Measurements from ENCODE around the gene AP1B1. TPM values are rescaled to one million over a fixed set of nuclear protein-coding genes. Genes with fewer than 3 reads are reported as not detected.

AP1B1 gene
- total RNA-seq, 1 donor from 2014 or later = 42.0 TPM

DNA sequence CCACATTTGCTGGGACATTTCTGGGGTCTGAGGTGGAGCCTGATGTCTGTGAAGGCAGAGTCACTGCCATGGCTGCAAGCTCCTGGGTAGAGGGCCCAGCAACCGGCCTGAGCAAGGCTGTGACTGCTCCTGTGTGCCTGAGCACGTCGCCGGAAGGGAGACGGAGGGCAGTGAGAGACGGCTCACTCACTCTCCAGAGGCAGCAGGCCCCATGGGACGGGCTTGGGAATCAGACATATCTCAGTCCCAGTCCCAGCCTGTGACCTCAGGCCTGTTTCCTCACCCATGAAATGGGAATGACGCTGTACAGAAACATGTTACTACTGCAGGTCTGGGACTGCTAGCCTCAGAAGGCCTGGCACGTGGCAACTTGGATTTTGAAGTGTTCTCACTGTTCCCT is 36.5 kb downstream of the AP1B1 start:
- Mint-ChIP-seq H3K27ac (ENCODE audit: unreplicated experiment) (no peak overlapping the region), H3K36me3 (ENCODE audit: unreplicated experiment) (peaks cover 25% of the 10 kb centered on the region), H3K9me3 (ENCODE audit: unreplicated experiment) (no peaks in the 10 kb centered on the region), H3K4me3 (ENCODE audit: unreplicated experiment) (no peak overlapping the region), H3K27me3 (ENCODE audit: unreplicated experiment) (no peaks in the 10 kb centered on the region), H3K4me1 (ENCODE audit: unreplicated experiment) (no peaks in the 10 kb centered on the region)
- DNase-seq (ENCODE audit: extremely low spot score, unreplicated experiment) = no peak
- TF ChIP-seq, protein P1, sequence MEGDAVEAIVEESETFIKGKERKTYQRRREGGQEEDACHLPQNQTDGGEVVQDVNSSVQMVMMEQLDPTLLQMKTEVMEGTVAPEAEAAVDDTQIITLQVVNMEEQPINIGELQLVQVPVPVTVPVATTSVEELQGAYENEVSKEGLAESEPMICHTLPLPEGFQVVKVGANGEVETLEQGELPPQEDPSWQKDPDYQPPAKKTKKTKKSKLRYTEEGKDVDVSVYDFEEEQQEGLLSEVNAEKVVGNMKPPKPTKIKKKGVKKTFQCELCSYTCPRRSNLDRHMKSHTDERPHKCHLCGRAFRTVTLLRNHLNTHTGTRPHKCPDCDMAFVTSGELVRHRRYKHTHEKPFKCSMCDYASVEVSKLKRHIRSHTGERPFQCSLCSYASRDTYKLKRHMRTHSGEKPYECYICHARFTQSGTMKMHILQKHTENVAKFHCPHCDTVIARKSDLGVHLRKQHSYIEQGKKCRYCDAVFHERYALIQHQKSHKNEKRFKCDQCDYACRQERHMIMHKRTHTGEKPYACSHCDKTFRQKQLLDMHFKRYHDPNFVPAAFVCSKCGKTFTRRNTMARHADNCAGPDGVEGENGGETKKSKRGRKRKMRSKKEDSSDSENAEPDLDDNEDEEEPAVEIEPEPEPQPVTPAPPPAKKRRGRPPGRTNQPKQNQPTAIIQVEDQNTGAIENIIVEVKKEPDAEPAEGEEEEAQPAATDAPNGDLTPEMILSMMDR (IDR thresholded peaks at IDR 0.05) = no peak

DNA sequence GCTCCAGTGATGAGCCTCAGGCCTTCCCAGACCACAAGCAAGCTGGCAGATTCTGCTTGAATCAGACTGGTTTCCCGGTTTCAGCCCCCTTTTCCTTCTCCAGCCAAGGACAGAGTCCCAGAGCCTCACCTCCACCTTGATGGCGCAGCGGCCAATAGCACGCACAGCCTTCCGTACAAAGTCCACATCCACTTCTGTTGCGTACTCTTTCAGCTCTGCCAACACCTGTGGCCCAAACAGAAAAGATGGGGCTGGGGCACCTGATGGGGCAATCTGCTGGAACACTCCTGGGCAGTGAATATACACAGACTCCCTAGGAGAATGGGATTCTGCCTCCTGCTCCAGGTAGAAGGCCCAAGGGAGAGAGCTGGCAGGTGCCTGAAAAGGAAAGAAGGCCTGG is 37.3 kb downstream of the AP1B1 start:
- no peak overlapping the region for H3K27ac Mint-ChIP-seq (ENCODE audit: unreplicated experiment)
- no peak for DNase-seq (ENCODE audit: extremely low spot score, unreplicated experiment)
- TF ChIP-seq, protein P1 (IDR thresholded peaks at IDR 0.05) = no peak
- no peak overlapping the region for H3K4me3 Mint-ChIP-seq (ENCODE audit: unreplicated experiment)
- H3K36me3 Mint-ChIP-seq (ENCODE audit: unreplicated experiment) = peaks cover 30% of the 10 kb centered on the region
- H3K4me1 Mint-ChIP-seq (ENCODE audit: unreplicated experiment) = no peaks in the 10 kb centered on the region
- H3K27me3 Mint-ChIP-seq (ENCODE audit: unreplicated experiment) = no peaks in the 10 kb centered on the region
- H3K9me3 Mint-ChIP-seq (ENCODE audit: unreplicated experiment) = no peaks in the 10 kb centered on the region

DNA sequence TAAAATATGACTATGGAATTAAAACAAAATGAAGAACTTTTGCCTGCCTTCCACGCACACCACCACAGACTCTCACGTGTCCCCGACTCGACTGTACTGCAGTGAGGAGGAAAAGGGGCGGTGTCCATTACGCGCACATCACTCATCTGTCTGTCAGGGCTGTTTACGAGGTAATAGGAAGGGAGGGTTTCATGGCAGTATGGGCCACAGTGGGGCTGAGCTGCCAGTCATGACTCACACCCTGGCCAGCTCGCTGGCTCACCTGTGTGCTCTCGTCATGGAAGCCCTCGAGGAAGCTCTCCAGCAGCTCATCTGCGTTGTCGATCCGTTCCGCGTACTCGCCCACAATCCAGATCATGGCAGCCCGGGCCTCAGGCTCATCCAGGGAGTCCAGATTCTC is 39.4 kb downstream of the AP1B1 start:
- H3K4me1 Mint-ChIP-seq (ENCODE audit: unreplicated experiment) = peaks cover 9% of the 10 kb centered on the region
- no peaks in the 10 kb centered on the region for H3K27me3 Mint-ChIP-seq (ENCODE audit: unreplicated experiment)
- H3K27ac Mint-ChIP-seq (ENCODE audit: unreplicated experiment) = no peak overlapping the region
- no peak for DNase-seq (ENCODE audit: extremely low spot score, unreplicated experiment)
- H3K9me3 Mint-ChIP-seq (ENCODE audit: unreplicated experiment) = no peaks in the 10 kb centered on the region
- TF ChIP-seq, protein P1 (IDR thresholded peaks at IDR 0.05) = no peak
- H3K36me3 Mint-ChIP-seq (ENCODE audit: unreplicated experiment) = peaks cover 27% of the 10 kb centered on the region
- H3K4me3 Mint-ChIP-seq (ENCODE audit: unreplicated experiment) = no peak overlapping the region

DNA sequence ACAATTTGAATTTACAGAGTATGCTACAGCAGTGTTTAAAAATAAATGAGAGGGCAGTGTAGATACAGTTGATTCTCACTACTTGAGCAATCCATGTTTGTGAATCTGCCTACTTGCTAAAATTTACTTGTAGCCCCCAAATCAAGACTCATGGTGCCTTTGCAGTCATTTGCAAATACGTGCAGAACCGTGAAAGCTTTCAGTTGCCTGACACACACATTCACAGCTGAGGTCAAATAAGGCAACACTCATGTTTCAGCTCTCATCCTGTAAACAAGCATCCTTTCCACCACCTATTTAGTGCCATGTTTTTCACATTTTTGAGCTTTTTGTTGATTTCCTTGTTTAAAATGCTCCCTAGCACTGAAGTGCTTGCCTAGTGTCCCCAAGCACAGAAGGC is 40.3 kb downstream of the AP1B1 start:
- no peaks in the 10 kb centered on the region for H3K27me3 Mint-ChIP-seq (ENCODE audit: unreplicated experiment)

DNA sequence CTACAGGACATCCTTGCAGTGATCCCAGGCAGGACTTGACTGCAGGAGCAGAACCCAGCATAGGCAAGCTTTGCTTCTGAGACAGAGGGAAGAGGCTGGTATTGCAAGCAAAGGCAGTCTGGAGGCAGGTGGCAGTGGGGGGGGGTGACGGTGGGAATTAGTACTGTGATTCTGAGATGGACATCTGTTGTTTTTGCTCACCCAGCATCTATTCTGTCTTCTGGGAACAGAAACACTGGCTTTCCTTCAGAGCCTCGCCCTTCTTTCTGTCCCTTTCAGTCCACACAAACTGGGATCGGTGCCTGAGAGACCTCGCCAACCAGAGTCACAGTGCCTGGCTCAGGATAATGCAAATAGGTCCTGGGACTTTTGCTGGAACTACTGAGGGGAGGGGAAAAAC is 41.7 kb downstream of the AP1B1 start:
- peaks cover 27% of the 10 kb centered on the region for H3K36me3 Mint-ChIP-seq (ENCODE audit: unreplicated experiment)
- TF ChIP-seq, protein P1 (IDR thresholded peaks at IDR 0.05) = no peak
- peaks cover 10% of the 10 kb centered on the region for H3K4me1 Mint-ChIP-seq (ENCODE audit: unreplicated experiment)
- DNase-seq (ENCODE audit: extremely low spot score, unreplicated experiment) = no peak
- no peaks in the 10 kb centered on the region for H3K27me3 Mint-ChIP-seq (ENCODE audit: unreplicated experiment)
- no peak overlapping the region for H3K27ac Mint-ChIP-seq (ENCODE audit: unreplicated experiment)
- H3K9me3 Mint-ChIP-seq (ENCODE audit: unreplicated experiment) = no peaks in the 10 kb centered on the region
- no peak overlapping the region for H3K4me3 Mint-ChIP-seq (ENCODE audit: unreplicated experiment)

More for the DNA sequence above, 40.3 kb downstream of the AP1B1 start:
- Mint-ChIP-seq H3K27ac (ENCODE audit: unreplicated experiment) (no peak overlapping the region), H3K9me3 (ENCODE audit: unreplicated experiment) (no peaks in the 10 kb centered on the region), H3K4me1 (ENCODE audit: unreplicated experiment) (peaks cover 10% of the 10 kb centered on the region), H3K36me3 (ENCODE audit: unreplicated experiment) (peaks cover 26% of the 10 kb centered on the region), H3K4me3 (ENCODE audit: unreplicated experiment) (no peak overlapping the region)
- TF ChIP-seq, protein P1 (IDR thresholded peaks at IDR 0.05) = no peak
- no peak for DNase-seq (ENCODE audit: extremely low spot score, unreplicated experiment)
